Fibroblast of skin of left biceps (primary cell): ENCODE measurements around the gene TMEM52.

Experiments used
- DNase-seq, 2 experiments: peaks; one replicate each; pipeline ENCODE4 v3.0.0-alpha.2; 2013; ENCODE audit warnings: low read depth in 2 of 2

TMEM52 gene

GRCh38 chr1:1926886-1927660, 8.0 kb upstream of the TMEM52 start:
- no peak for DNase-seq

- no peak for DNase-seq
These were observed 7.3 kb upstream of the TMEM52 start for GRCh38 chr1:1926346-1926811.

- DNase-seq = no peak
These were observed 6.6 kb upstream of the TMEM52 start for GRCh38 chr1:1925437-1926345.

GRCh38 chr1:1924849-1925248, 5.8 kb upstream of the TMEM52 start:
- DNase-seq = no peak

GRCh38 chr1:1924386-1924785, 5.3 kb upstream of the TMEM52 start:
- no peak for DNase-seq

- no peak for DNase-seq
These were observed 4.1 kb upstream of the TMEM52 start for GRCh38 chr1:1922956-1923833.

GRCh38 chr1:1922702-1922955, 3.5 kb upstream of the TMEM52 start:
- no peak for DNase-seq

- DNase-seq = no peak
These were observed 3.0 kb upstream of the TMEM52 start for GRCh38 chr1:1921901-1922701.

- DNase-seq = no peak
These were observed 2.4 kb upstream of the TMEM52 start for GRCh38 chr1:1921459-1921862.

GRCh38 chr1:1920608-1921458, 1.8 kb upstream of the TMEM52 start:
- DNase-seq = no peak

GRCh38 chr1:1920057-1920607, 1.1 kb upstream of the TMEM52 start:
- no peak for DNase-seq

- peak; percentile 88 to 90 for DNase-seq
These were observed 401 bp upstream of the TMEM52 start for GRCh38 chr1:1919304-1920056.

GRCh38 chr1:1917995-1918900, 831 bp downstream of the TMEM52 start:
- DNase-seq = no peak

GRCh38 chr1:1917304-1917976, 1.6 kb downstream of the TMEM52 start:
- DNase-seq = no peak

GRCh38 chr1:1916851-1917251, 2.2 kb downstream of the TMEM52 start:
- no peak for DNase-seq

GRCh38 chr1:1915911-1916840, 2.9 kb downstream of the TMEM52 start:
- DNase-seq = no peak
